H9 (cell line): ENCODE measurements around the gene SERPINA9. TPM values are rescaled to one million over a fixed set of nuclear protein-coding genes. Genes with fewer than 3 reads are reported as not detected.

ENCODE experiments used
- DNase-seq: peaks from one replicate; pipeline ENCODE4 v3.0.0-alpha.2; 2017
- H2AFZ ChIP-seq: one replicate; pipeline ENCODE4 v1.6.1; 2013; ENCODE audit warnings: mild to moderate bottlenecking, low read length, control low read depth, moderate library complexity
- H2AK5ac ChIP-seq: 2 replicates; pipeline ENCODE4 v1.6.1; 2013; ENCODE audit warnings: low read length, control low read depth, mixed read lengths; ENCODE audit not compliant: insufficient read length
- H2BK120ac ChIP-seq: one replicate; pipeline ENCODE4 v1.6.1; 2013; ENCODE audit warnings: low read depth, mild to moderate bottlenecking, low read length, control low read depth, inconsistent platforms; ENCODE audit not compliant: poor library complexity, severe bottlenecking
- H2BK12ac ChIP-seq: 2 replicates; pipeline ENCODE4 v1.6.1; 2013; ENCODE audit warnings: low read length, control low read depth, mixed read lengths, low read depth; ENCODE audit not compliant: insufficient read length
- H2BK15ac ChIP-seq: 2 replicates; pipeline ENCODE4 v1.6.1; 2013; ENCODE audit warnings: low read depth, low read length, control low read depth
- H2BK20ac ChIP-seq: one replicate; pipeline ENCODE4 v1.6.1; 2013; ENCODE audit warnings: low read depth, mild to moderate bottlenecking, low read length, control low read depth, inconsistent platforms; ENCODE audit not compliant: poor library complexity, severe bottlenecking
- H2BK5ac ChIP-seq: 2 replicates; pipeline ENCODE4 v1.6.1; 2013; ENCODE audit warnings: low read length, control low read depth, mixed read lengths; ENCODE audit not compliant: insufficient read length
- H3K14ac ChIP-seq: 2 replicates; pipeline ENCODE4 v1.6.1; 2013; ENCODE audit warnings: low read length, control low read depth; ENCODE audit not compliant: insufficient read depth
- H3K18ac ChIP-seq: 2 replicates; pipeline ENCODE4 v1.6.1; 2013; ENCODE audit warnings: low read depth, mild to moderate bottlenecking, mixed read lengths, low read length, control low read depth; ENCODE audit not compliant: insufficient read length
- H3K23ac ChIP-seq: 2 replicates; pipeline ENCODE4 v1.6.1; 2013; ENCODE audit warnings: low read length, control low read depth, mixed read lengths, low read depth; ENCODE audit not compliant: insufficient read length
- H3K23me2 ChIP-seq: 2 replicates; pipeline ENCODE4 v1.6.1; 2013; ENCODE audit warnings: low read depth, mild to moderate bottlenecking, mixed read lengths, low read length, control low read depth; ENCODE audit not compliant: insufficient read length, poor library complexity, severe bottlenecking
- H3K27ac ChIP-seq: 2 replicates; pipeline ENCODE4 v1.5.1; 2013; ENCODE audit warnings: low read length, control low read depth, mixed read lengths, low read depth; ENCODE audit not compliant: insufficient read length
- H3K27me3 ChIP-seq: 2 replicates; pipeline ENCODE4 v1.6.1; 2013; ENCODE audit warnings: low read length, control low read depth, inconsistent platforms; ENCODE audit not compliant: insufficient read depth
- H3K4ac ChIP-seq: 2 replicates; pipeline ENCODE4 v1.6.1; 2013; ENCODE audit warnings: low read depth, mild to moderate bottlenecking, control low read depth, inconsistent platforms, low read length, moderate library complexity
- H3K4me1 ChIP-seq: 2 replicates; pipeline ENCODE4 v1.6.1; 2013; ENCODE audit warnings: low read length, control low read depth, inconsistent platforms; ENCODE audit not compliant: insufficient read depth
- H3K4me2 ChIP-seq: 2 replicates; pipeline ENCODE4 v1.6.1; 2013; ENCODE audit warnings: low read length, control low read depth, mixed read lengths; ENCODE audit not compliant: insufficient read length, insufficient read depth
- H3K56ac ChIP-seq: 2 replicates; pipeline ENCODE4 v1.6.1; 2013; ENCODE audit warnings: low read depth, mild to moderate bottlenecking, mixed read lengths, low read length, control low read depth; ENCODE audit not compliant: insufficient read length
- H3K79me1 ChIP-seq: 2 replicates; pipeline ENCODE4 v1.6.1; 2013; ENCODE audit warnings: low read depth, mild to moderate bottlenecking, moderate library complexity, low read length, control low read depth, inconsistent platforms; ENCODE audit not compliant: insufficient read depth, poor library complexity, severe bottlenecking
- H3K79me2 ChIP-seq: 2 replicates; pipeline ENCODE4 v1.6.1; 2013; ENCODE audit warnings: low read length, control low read depth, inconsistent platforms; ENCODE audit not compliant: insufficient read depth
- H3K9ac ChIP-seq: 2 replicates; pipeline ENCODE4 v1.6.1; 2013; ENCODE audit warnings: low read length, control low read depth, mixed read lengths; ENCODE audit not compliant: insufficient read length; ENCODE audit errors: extremely low read depth
- H3K9me3 ChIP-seq: one replicate; pipeline ENCODE4 v1.6.1; 2013; ENCODE audit warnings: low read depth, low read length, inconsistent platforms; ENCODE audit not compliant: control insufficient read depth
- H3T11ph ChIP-seq: one replicate; pipeline ENCODE4 v1.6.1; 2013; ENCODE audit warnings: mild to moderate bottlenecking, low read length, control low read depth, inconsistent platforms
- H4K20me1 ChIP-seq: one replicate; pipeline ENCODE4 v1.6.1; 2013; ENCODE audit not compliant: control insufficient read depth, insufficient read length, insufficient read depth
- H4K5ac ChIP-seq: 2 replicates; pipeline ENCODE4 v1.6.1; 2013; ENCODE audit warnings: low read depth, mild to moderate bottlenecking, mixed read lengths, low read length, control low read depth; ENCODE audit not compliant: insufficient read length
- H4K8ac ChIP-seq: replicated peaks from 2 replicates; pipeline ENCODE4 v1.6.1; 2013; ENCODE audit warnings: low read length, control low read depth, mixed read lengths, low read depth; ENCODE audit not compliant: insufficient read length
- H4K91ac ChIP-seq: 2 replicates; pipeline ENCODE4 v1.6.1; 2013; ENCODE audit warnings: low read depth, mild to moderate bottlenecking, moderate library complexity, mixed read lengths, low read length, control low read depth; ENCODE audit not compliant: insufficient read length
- H3K27ac Mint-ChIP-seq, 3 experiments: 2 replicates in 2 of 3; 3 replicates in 1 of 3; pipeline ENCODE4 v1.8.0; 2020 to 2021; ENCODE audit warnings: mixed read lengths in 3 of 3, mild to moderate bottlenecking in 1 of 3, moderate library complexity in 1 of 3
- H3K27me3 Mint-ChIP-seq: 2 replicates; pipeline ENCODE4 v1.8.0; 2021; ENCODE audit warnings: low read depth, mild to moderate bottlenecking, moderate library complexity, mixed read lengths
- H3K36me3 Mint-ChIP-seq, 3 experiments: 2 replicates in 2 of 3; 3 replicates in 1 of 3; pipeline ENCODE4 v1.8.0; 2020 to 2021; ENCODE audit warnings: low read depth in 3 of 3, mixed read lengths in 3 of 3; ENCODE audit not compliant: insufficient read depth in 1 of 3
- H3K4me1 Mint-ChIP-seq, 2 experiments: 2 replicates each; pipeline ENCODE4 v1.8.0; 2020; ENCODE audit warnings: mixed read lengths in 2 of 2
- H3K4me3 Mint-ChIP-seq, 2 experiments: 2 replicates in 1 of 2; 3 replicates in 1 of 2; pipeline ENCODE4 v1.8.0; 2020 to 2021; ENCODE audit warnings: mild to moderate bottlenecking in 2 of 2, mixed read lengths in 2 of 2, moderate library complexity in 1 of 2
- H3K9me3 Mint-ChIP-seq, 2 experiments: 2 replicates in 1 of 2; 3 replicates in 1 of 2; pipeline ENCODE4 v1.8.0; 2020; ENCODE audit warnings: mild to moderate bottlenecking in 2 of 2, mixed read lengths in 2 of 2, moderate library complexity in 1 of 2
- WGBS: extraction: QIAGEN DNeasy Blood & Tissue Kit; methylation state at CpG from one replicate; pipeline ENCODE4 v1.1.7; 2013; ENCODE audit warnings: missing lambda C conversion rate, low lambda C conversion rate, mixed read lengths; ENCODE audit not compliant: insufficient read length; ENCODE audit errors: extremely low coverage; 5-methylcytosine and 5-hydroxymethylcytosine counted together
- total RNA-seq: library from RNA; stranded (reverse); gene quantifications from 2 replicates; pipeline ENCODE4 v1.2.1, GENCODE V29; 2021
- TF ChIP-seq, protein P1 (sequence below): fragments of 200-600 bp; sonication (generic); conservative IDR thresholded peaks from 3 replicates; pipeline ENCODE4 v1.8.0; 2021; ENCODE audit warnings: antibody characterized with exemption, mild to moderate bottlenecking

Gene SERPINA9
- total RNA-seq, 1 experiment from 2014 or later: not detected

DNA sequence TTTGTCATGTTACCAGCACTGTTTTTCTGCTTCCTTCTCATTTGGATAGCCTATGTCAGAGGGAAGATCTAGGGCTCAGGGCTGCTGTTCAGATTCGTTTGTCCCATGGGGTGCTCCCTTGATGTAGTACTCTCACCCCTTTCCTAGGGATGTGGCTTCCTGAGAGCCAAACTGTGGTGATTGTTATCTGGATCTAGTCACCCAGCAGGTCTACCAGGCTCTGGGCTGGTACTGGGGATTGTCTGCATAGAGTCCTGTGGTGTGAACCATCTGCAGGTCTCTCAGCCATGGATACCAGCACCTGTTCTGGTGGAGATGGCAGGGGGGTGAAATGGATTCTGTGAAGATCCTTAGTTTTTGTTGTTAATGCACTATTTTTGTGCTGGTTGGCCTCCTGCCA lies 17.9 kb downstream of the SERPINA9 start:
- no peaks in the 10 kb centered on the region for H3K4me1 ChIP-seq
- H3K4ac ChIP-seq: no peak overlapping the region
- H2BK20ac ChIP-seq: no peak overlapping the region
- H3T11ph ChIP-seq: no peak overlapping the region
- H3K14ac ChIP-seq: no peak overlapping the region
- no peaks in the 10 kb centered on the region for H3K79me1 ChIP-seq
- no peaks in the 10 kb centered on the region for H3K27me3 ChIP-seq
- H4K20me1 ChIP-seq: no peaks in the 10 kb centered on the region
- peaks cover 15 to 18% of the 10 kb centered on the region in 2 experiments for H3K4me1 Mint-ChIP-seq
- H2BK15ac ChIP-seq: no peak overlapping the region
- no peak overlapping the region for H2AFZ ChIP-seq
- no peak overlapping the region for H3K4me2 ChIP-seq
- H4K91ac ChIP-seq: no peak overlapping the region
- H3K27ac ChIP-seq: no peak overlapping the region
- no peak overlapping the region for H2BK12ac ChIP-seq
- no peak overlapping the region for H3K27ac Mint-ChIP-seq
- H3K18ac ChIP-seq: no peak overlapping the region
- H2BK120ac ChIP-seq: no peak overlapping the region
- H4K5ac ChIP-seq: no peak overlapping the region
- H3K36me3 Mint-ChIP-seq: peaks cover 0 to 39% (median 15%) of the 10 kb centered on the region in 3 experiments; a peak in 5 of 7 replicates
- H2AK5ac ChIP-seq: no peak overlapping the region
- no peaks in the 10 kb centered on the region for H3K23me2 ChIP-seq
- peak; percentile 5 for DNase-seq
- peaks cover 7% of the 10 kb centered on the region for H3K27me3 Mint-ChIP-seq
- no peak overlapping the region for H2BK5ac ChIP-seq
- H3K56ac ChIP-seq: no peak overlapping the region
- WGBS: no CpG with 5 or more reads among the region's 1 CpG
- peaks cover 25 to 39% of the 10 kb centered on the region in 2 experiments for H3K9me3 Mint-ChIP-seq
- no peaks in the 10 kb centered on the region for H3K9me3 ChIP-seq
- no peak overlapping the region for H4K8ac ChIP-seq
- H3K9ac ChIP-seq: no peak overlapping the region
- H3K4me3 Mint-ChIP-seq: no peak overlapping the region
- H3K79me2 ChIP-seq: no peaks in the 10 kb centered on the region
- H3K23ac ChIP-seq: no peak overlapping the region
- TF ChIP-seq, protein P1, sequence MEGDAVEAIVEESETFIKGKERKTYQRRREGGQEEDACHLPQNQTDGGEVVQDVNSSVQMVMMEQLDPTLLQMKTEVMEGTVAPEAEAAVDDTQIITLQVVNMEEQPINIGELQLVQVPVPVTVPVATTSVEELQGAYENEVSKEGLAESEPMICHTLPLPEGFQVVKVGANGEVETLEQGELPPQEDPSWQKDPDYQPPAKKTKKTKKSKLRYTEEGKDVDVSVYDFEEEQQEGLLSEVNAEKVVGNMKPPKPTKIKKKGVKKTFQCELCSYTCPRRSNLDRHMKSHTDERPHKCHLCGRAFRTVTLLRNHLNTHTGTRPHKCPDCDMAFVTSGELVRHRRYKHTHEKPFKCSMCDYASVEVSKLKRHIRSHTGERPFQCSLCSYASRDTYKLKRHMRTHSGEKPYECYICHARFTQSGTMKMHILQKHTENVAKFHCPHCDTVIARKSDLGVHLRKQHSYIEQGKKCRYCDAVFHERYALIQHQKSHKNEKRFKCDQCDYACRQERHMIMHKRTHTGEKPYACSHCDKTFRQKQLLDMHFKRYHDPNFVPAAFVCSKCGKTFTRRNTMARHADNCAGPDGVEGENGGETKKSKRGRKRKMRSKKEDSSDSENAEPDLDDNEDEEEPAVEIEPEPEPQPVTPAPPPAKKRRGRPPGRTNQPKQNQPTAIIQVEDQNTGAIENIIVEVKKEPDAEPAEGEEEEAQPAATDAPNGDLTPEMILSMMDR: no peak
